Neural cell (in vitro differentiated cells): ENCODE results near the gene TXNRD1. TPM values are rescaled to one million over a fixed set of nuclear protein-coding genes. Genes with fewer than 3 reads are reported as not detected.

ENCODE experiments used
- H2AFZ ChIP-seq: fragments of 200-600, 300-800 bp; sonication (generic), shearing (Covaris generic); 2 replicates; pipeline ENCODE4 v1.6.0; 2014; ENCODE audit warnings: low read depth, mild to moderate bottlenecking, antibody characterized with exemption, low read length, moderate library complexity
- H3F3A ChIP-seq: fragments of 200-600 bp; shearing (Covaris generic); 2 replicates; pipeline ENCODE4 v1.6.1; 2016; ENCODE audit warnings: mild to moderate bottlenecking, moderate library complexity, mixed read lengths, antibody characterized with exemption, low read length; ENCODE audit not compliant: insufficient read depth, poor library complexity, severe bottlenecking
- H3K27ac ChIP-seq: fragments of 200-600, 300-800 bp; sonication (generic), shearing (Covaris generic); 2 replicates; pipeline ENCODE4 v1.5.1; 2014; ENCODE audit warnings: mild to moderate bottlenecking, low read length, moderate library complexity
- H3K27me3 ChIP-seq: fragments of 300-800, 200-600 bp; sonication (generic), shearing (Covaris generic); 2 replicates; pipeline ENCODE4 v1.6.0; 2014; ENCODE audit warnings: mild to moderate bottlenecking, low read depth, low read length, moderate library complexity; ENCODE audit not compliant: insufficient read depth
- H3K36me3 ChIP-seq: fragments of 300-800, 200-600 bp; sonication (generic), shearing (Covaris generic); 2 replicates; pipeline ENCODE4 v1.5.1; 2014; ENCODE audit warnings: mild to moderate bottlenecking, antibody characterized with exemption, low read length, moderate library complexity; ENCODE audit not compliant: insufficient read depth
- H3K4me2 ChIP-seq: fragments of 300-800, 200-600 bp; sonication (generic), shearing (Covaris generic); 2 replicates; pipeline ENCODE4 v1.6.0; 2014; ENCODE audit warnings: mild to moderate bottlenecking, low read length
- H3K4me3 ChIP-seq: fragments of 300-800, 200-600 bp; sonication (generic), shearing (Covaris generic); 2 replicates; pipeline ENCODE4 v1.5.1; 2014; ENCODE audit warnings: mild to moderate bottlenecking, low read length, moderate library complexity
- H3K79me2 ChIP-seq: fragments of 200-600 bp; shearing (Covaris generic); replicated peaks from 2 replicates; pipeline ENCODE4 v1.6.0; 2014; ENCODE audit warnings: mild to moderate bottlenecking, low read length, moderate library complexity; ENCODE audit not compliant: insufficient read depth
- H3K9ac ChIP-seq: fragments of 300-800, 200-600 bp; sonication (generic), shearing (Covaris generic); 2 replicates; pipeline ENCODE4 v1.6.1; 2016; ENCODE audit warnings: mild to moderate bottlenecking, low read length, mixed read lengths
- H3K9me2 ChIP-seq: fragments of 200-600 bp; shearing (Covaris generic); 2 replicates; pipeline ENCODE4 v1.6.1; 2016; ENCODE audit warnings: mild to moderate bottlenecking, low read length, mixed read lengths; ENCODE audit not compliant: insufficient read depth
- H3K9me3 ChIP-seq: fragments of 200-600, 300-800 bp; sonication (generic), shearing (Covaris generic); 2 replicates; pipeline ENCODE4 v1.6.1; 2016; ENCODE audit warnings: mild to moderate bottlenecking, mixed run types, low read length, moderate library complexity, mixed read lengths
- H4K20me1 ChIP-seq: fragments of 200-600 bp; shearing (Covaris generic); 2 replicates; pipeline ENCODE4 v1.6.1; 2016; ENCODE audit warnings: mild to moderate bottlenecking, mixed run types; ENCODE audit not compliant: insufficient read depth
- EP300 ChIP-seq: fragments of 450-650 bp; conservative IDR thresholded peaks from 2 replicates; pipeline ENCODE4 v1.6.1; 2014; ENCODE audit warnings: antibody characterized with exemption, mild to moderate bottlenecking, moderate library complexity; ENCODE audit not compliant: poor library complexity, severe bottlenecking
- EZH2 ChIP-seq: fragments of 200-600, 300-800 bp; shearing (Covaris generic), sonication (generic); IDR thresholded peaks from 2 replicates; pipeline ENCODE4 v1.6.1; 2014; ENCODE audit warnings: antibody characterized with exemption, low read length, borderline replicate concordance, mild to moderate bottlenecking; ENCODE audit not compliant: insufficient read depth, poor library complexity, severe bottlenecking
- MXI1 ChIP-seq: fragments of 450-650 bp; conservative IDR thresholded peaks from 2 replicates; pipeline ENCODE4 v1.6.1; 2014; ENCODE audit warnings: antibody characterized with exemption, mild to moderate bottlenecking; ENCODE audit not compliant: poor library complexity, severe bottlenecking
- POLR2AphosphoS5 ChIP-seq: IDR thresholded peaks from 2 replicates; pipeline ENCODE4 v1.6.1; 2012
- RAD21 ChIP-seq: fragments of 450-650 bp; conservative IDR thresholded peaks from 2 replicates; pipeline ENCODE4 v1.6.1; 2014; ENCODE audit warnings: antibody characterized with exemption, mild to moderate bottlenecking, moderate library complexity
- REST ChIP-seq: IDR thresholded peaks from 2 replicates; pipeline ENCODE4 v1.6.1; 2012; ENCODE audit warnings: borderline replicate concordance
- SMC3 ChIP-seq: fragments of 450-650 bp; conservative IDR thresholded peaks from 2 replicates; pipeline ENCODE4 v1.6.1; 2014; ENCODE audit warnings: antibody characterized with exemption, mild to moderate bottlenecking, moderate library complexity; ENCODE audit not compliant: poor library complexity
- TAF1 ChIP-seq: IDR thresholded peaks from 2 replicates; pipeline ENCODE4 v1.6.1; 2012; ENCODE audit warnings: low read depth
- polyA plus RNA-seq: library from polyadenylated mRNA; depleted of rRNA; stranded (reverse); fragments of >200 nt; gene quantifications from 2 replicates; pipeline ENCODE4 v1.2.3, GENCODE V29; 2014
- TF ChIP-seq, protein P1 (sequence below): fragments of 450-650 bp; IDR thresholded peaks from 2 replicates; pipeline ENCODE4 v1.5.1; 2014; ENCODE audit warnings: antibody characterized with exemption, mild to moderate bottlenecking, moderate library complexity; ENCODE audit not compliant: poor library complexity, severe bottlenecking

TXNRD1 gene
- polyA plus RNA-seq, 1 donor from 2014 or later, result 59.6 TPM

DNA sequence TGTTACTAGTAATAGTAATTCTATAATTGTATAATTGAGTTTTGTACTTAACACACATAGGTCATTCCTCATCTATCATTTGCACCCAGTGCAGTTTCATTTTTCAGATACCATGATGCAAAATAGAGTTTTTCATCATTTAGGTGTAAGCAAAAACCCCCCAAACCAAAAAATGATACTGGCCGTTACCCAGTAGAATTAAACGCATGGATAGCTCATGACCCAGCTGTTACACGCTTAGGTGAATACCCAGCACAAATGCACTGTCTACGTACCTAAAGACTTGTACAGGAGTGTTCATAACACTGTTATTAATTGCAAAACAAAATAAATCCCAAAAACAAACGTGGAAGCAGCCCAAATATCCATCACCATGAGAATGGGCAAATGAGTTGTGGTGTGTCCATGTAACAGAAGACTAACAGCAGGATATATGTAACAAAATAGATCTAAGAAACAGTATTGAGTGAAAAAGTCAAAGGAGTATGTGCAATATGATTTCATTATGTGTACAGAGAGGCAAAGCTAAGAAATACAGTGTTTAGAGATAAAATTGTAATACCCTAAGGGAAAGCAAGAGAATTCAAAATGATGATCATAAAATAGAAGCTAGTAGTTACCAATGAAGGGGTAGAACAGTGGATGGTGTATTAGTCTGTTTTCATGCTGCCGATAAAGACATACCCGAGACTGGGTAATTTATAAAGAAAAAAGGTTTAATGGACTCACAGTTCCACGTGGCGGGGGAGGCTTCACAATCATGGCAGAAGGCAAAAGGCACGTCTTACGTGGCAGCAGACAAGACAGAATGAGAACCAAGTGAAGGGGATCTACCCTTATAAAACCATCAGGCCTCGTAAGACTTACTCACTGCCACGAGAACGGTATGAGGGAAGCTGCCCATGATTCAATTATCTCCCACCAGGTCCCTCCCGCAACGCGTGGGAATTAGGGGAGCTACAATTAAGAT, 137.7 kb downstream of the TXNRD1 start:
- no peak overlapping the region for H3K9ac ChIP-seq
- H3K36me3 ChIP-seq, result peaks cover 4% of the 10 kb centered on the region
- no peak overlapping the region for H3K4me2 ChIP-seq
- no peaks in the 10 kb centered on the region for H4K20me1 ChIP-seq
- H3K4me3 ChIP-seq, result no peak overlapping the region
- no peak for TF ChIP-seq RAD21
- no peak for TF ChIP-seq EP300
- no peak for TF ChIP-seq TAF1
- no peak for TF ChIP-seq EZH2
- TF ChIP-seq MXI1, result no peak
- no peak for TF ChIP-seq SMC3
- TF ChIP-seq, protein P1, sequence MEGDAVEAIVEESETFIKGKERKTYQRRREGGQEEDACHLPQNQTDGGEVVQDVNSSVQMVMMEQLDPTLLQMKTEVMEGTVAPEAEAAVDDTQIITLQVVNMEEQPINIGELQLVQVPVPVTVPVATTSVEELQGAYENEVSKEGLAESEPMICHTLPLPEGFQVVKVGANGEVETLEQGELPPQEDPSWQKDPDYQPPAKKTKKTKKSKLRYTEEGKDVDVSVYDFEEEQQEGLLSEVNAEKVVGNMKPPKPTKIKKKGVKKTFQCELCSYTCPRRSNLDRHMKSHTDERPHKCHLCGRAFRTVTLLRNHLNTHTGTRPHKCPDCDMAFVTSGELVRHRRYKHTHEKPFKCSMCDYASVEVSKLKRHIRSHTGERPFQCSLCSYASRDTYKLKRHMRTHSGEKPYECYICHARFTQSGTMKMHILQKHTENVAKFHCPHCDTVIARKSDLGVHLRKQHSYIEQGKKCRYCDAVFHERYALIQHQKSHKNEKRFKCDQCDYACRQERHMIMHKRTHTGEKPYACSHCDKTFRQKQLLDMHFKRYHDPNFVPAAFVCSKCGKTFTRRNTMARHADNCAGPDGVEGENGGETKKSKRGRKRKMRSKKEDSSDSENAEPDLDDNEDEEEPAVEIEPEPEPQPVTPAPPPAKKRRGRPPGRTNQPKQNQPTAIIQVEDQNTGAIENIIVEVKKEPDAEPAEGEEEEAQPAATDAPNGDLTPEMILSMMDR, result no peak
- TF ChIP-seq POLR2AphosphoS5, result no peak
- no peak for TF ChIP-seq REST
- no peak overlapping the region for H3K27ac ChIP-seq
- no peaks in the 10 kb centered on the region for H3K27me3 ChIP-seq
- no peaks in the 10 kb centered on the region for H3K9me2 ChIP-seq
- H2AFZ ChIP-seq, result no peak overlapping the region
- H3K9me3 ChIP-seq, result no peaks in the 10 kb centered on the region
- H3F3A ChIP-seq, result no peaks in the 10 kb centered on the region
- H3K79me2 ChIP-seq, result no peaks in the 10 kb centered on the region

DNA sequence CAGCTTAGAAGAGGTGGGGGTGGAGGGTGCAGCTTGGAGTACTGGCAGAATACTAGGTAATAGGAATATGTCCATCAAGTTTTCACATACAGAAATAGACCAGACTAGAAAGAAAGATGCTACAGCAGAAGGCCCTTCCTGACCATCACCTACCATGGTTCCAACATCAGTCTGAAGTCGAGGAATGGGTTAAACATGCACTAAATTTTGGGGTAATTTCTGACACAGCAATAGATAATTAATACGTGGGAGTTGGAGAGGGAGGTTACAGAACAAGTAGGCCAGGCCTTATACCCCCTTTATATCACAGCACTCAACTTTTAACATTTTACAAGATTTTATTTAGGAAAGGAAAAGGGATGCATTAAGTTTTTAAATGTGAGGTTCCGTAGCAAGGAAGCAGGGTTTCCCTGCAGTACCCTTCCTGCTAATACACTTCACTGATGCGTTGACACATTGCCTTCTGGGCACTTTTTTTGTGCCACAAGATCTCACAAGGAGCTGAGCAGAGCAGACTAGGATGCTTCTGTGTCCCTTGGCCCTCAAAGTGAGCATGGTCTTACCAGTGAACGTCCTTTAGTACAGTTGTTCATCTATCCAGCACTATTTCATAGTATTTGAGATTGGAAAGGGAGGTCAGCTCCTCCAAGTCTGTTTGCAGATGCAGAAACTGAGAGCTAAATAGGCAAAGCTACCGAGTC, 138.7 kb downstream of the TXNRD1 start:
- Histone ChIP-seq H3K36me3 (peaks cover 4% of the 10 kb centered on the region), H3K4me3 (no peak overlapping the region), H4K20me1 (no peaks in the 10 kb centered on the region), H3K79me2 (no peaks in the 10 kb centered on the region), H3K9me3 (no peaks in the 10 kb centered on the region), H3K4me2 (no peak overlapping the region), H3K9ac (no peak overlapping the region), H2AFZ (no peak overlapping the region), H3K27ac (no peak overlapping the region), H3K27me3 (no peaks in the 10 kb centered on the region), H3F3A (no peaks in the 10 kb centered on the region), H3K9me2 (no peaks in the 10 kb centered on the region)
- TF ChIP-seq POLR2AphosphoS5, result no peak
- no peak for TF ChIP-seq TAF1
- no peak for TF ChIP-seq EP300
- TF ChIP-seq EZH2, result no peak
- no peak for TF ChIP-seq MXI1
- TF ChIP-seq, protein P1, result no peak
- TF ChIP-seq RAD21, result no peak
- no peak for TF ChIP-seq REST
- TF ChIP-seq SMC3, result no peak
